ENCODE data around the gene TIRAP. TPM values are rescaled to one million over a fixed set of nuclear protein-coding genes. Genes with fewer than 3 reads are reported as not detected.

Gene TIRAP
- total RNA-seq, 1 donor from 2014 or later: 9.2 TPM

GRCh38 chr11:126339073-126339862 lies 56.4 kb downstream of the TIRAP start:
- no peak for DNase-seq (ENCODE audit: extremely low read depth, low read depth, low spot score)

GRCh38 chr11:126339863-126340434 lies 57.1 kb downstream of the TIRAP start:
- no peak for DNase-seq (ENCODE audit: extremely low read depth, low read depth, low spot score)

- no peak for DNase-seq (ENCODE audit: extremely low read depth, low read depth, low spot score)
Observed at GRCh38 chr11:126340960-126341606, 58.2 kb downstream of the TIRAP start.

GRCh38 chr11:126341760-126342161 lies 58.9 kb downstream of the TIRAP start:
- no peak for DNase-seq (ENCODE audit: extremely low read depth, low read depth, low spot score)

GRCh38 chr11:126343051-126343450 lies 60.2 kb downstream of the TIRAP start:
- DNase-seq (ENCODE audit: extremely low read depth, low read depth, low spot score): no peak

Other genes starting within 250 kb of the TIRAP start
- 6.1 and 7.7 TPM in 2 replicates for gene CDON, start 220.2 kb upstream of the TIRAP start, total RNA-seq
- 18.0 and 18.9 TPM in 2 replicates for gene RPUSD4, start 71.4 kb upstream of the TIRAP start, total RNA-seq
- gene FAM118B, start 71.3 kb upstream of the TIRAP start, total RNA-seq: 29.9 and 31.3 TPM in 2 replicates
- 73.2 and 88.6 TPM in 2 replicates for gene SRPRA, start 14.2 kb upstream of the TIRAP start, total RNA-seq
- gene FOXRED1, start 13.9 kb upstream of the TIRAP start, total RNA-seq: 13.8 and 24.8 TPM in 2 replicates
- gene DCPS, start 21.0 kb downstream of the TIRAP start, total RNA-seq: 14.4 and 16.0 TPM in 2 replicates
- gene ST3GAL4, start 72.6 kb downstream of the TIRAP start, total RNA-seq: 23.5 and 36.6 TPM in 2 replicates